GM21786 (cell line): ENCODE measurements around the gene MIPEP.

Source experiments
- ATAC-seq: cut with Tn5 transposase; IDR thresholded peaks from one replicate; pipeline ENCODE4 v1.9.1; 2021; ENCODE audit not compliant: unreplicated experiment

MIPEP gene

GRCh38 chr13:23811366-23812062 is 77.7 kb downstream of the MIPEP start:
- ATAC-seq: no peak

- no peak for ATAC-seq
These were observed 78.4 kb downstream of the MIPEP start for GRCh38 chr13:23810685-23811240.

- ATAC-seq: no peak
These were observed 80.4 kb downstream of the MIPEP start for GRCh38 chr13:23808803-23809202.

DNA sequence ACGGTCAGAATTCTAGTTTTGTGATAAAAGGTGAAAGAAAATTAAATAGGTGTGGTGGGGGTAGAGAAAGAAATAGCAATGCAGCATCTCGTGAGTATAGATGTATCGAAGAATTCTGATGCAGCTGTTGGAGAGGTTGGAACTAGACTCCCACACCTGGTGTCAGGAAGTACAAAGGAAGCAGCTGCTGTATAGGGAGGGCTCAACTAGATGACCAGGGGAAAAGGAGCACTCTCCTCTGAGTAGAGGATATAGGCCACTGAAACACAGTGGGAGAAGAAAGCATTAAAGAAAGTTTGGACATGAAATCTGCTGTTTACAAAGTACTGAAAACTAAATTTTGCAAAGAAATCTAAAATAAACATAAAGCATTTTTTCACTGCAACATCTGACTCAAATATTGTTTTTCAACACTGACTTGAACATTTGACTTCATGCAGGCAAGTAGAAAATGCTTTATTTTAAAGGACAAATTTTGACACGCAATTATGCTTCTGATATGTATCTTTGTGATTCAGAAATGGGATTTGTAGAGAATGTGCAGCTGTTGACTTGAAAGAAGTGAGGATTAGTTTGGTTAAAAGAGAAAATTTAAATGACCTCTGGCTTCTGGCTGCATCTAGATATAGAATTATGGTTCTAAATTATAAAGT is 82.2 kb downstream of the MIPEP start:
- peak; percentile 2 for ATAC-seq

- no peak for ATAC-seq
These were observed 83.4 kb downstream of the MIPEP start for GRCh38 chr13:23805821-23806220.

DNA sequence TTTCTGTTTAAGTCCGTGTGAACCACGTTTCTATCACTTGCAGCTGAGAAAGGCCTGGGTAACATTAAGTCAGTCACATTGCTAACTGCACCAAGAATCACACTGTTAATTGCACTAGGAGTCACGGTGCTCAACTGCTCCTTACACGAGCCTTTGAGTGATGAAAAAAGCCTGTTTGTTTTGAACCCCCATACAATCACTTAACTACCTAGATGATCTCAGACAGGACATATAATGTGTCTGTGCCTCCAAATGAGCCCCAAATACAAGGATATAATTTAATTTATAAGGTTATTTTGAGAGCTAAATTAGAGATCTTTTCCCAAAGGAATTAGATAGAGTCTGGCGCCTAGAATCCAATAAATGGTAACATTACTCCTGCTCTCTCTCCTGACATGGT is 84.1 kb downstream of the MIPEP start:
- ATAC-seq: no peak

- no peak for ATAC-seq
These were observed 85.0 kb downstream of the MIPEP start for GRCh38 chr13:23804166-23804565.

GRCh38 chr13:23801141-23801540 is 88.1 kb downstream of the MIPEP start:
- ATAC-seq: no peak

GRCh38 chr13:23799945-23800344 is 89.3 kb downstream of the MIPEP start:
- ATAC-seq: peak; percentile 92

DNA sequence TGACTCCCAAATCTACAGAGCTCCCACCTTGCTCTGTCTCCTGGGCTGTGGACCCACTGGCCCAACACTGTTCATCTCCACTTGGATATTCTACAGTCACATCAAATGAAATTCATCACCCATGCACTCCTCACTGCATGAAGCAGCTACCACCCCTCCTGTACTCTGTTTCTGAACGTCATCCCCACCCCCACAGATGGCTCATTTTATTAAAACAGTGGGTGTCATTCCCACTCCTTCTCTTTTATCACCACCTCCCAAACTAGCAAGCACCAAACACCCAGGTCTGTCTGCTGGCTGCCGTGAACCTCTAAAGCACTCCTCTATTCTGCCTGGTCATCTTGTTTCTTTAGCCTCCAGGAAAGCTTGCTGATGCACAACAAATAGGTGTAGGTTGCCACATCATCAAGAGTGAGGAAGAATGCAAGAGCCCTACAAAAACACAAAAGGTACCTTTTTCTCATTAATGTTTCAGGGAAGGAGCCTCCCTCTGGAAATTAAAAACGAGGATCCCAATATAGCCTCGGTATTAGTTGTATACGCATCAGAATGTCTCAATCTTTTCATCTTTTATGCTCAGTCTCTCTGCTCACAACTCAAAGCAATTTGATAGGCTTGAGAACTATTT is 91.8 kb downstream of the MIPEP start:
- ATAC-seq: no peak

DNA sequence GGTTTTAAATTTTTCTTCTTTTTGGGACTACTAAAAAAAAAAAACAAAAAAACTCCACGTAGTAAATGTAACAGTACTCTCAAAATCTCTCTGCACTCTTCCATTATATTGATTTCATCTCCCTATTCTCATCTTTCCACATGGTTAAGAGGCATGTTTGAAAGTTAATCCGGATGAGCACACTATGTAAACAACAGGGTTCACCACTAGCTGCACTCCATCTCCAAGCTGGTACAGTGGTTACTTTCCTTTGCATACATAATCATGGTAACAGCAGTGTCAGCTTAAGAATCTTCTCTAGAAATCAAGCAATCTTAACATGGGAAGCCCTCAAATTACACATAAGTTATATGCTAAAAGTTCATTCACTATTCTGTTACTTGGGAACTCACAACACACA is 92.6 kb downstream of the MIPEP start:
- no peak for ATAC-seq

- peak; percentile 66 for ATAC-seq
These were observed 94.7 kb downstream of the MIPEP start for GRCh38 chr13:23794267-23795161.

GRCh38 chr13:23793711-23794110 is 95.5 kb downstream of the MIPEP start:
- no peak for ATAC-seq

DNA sequence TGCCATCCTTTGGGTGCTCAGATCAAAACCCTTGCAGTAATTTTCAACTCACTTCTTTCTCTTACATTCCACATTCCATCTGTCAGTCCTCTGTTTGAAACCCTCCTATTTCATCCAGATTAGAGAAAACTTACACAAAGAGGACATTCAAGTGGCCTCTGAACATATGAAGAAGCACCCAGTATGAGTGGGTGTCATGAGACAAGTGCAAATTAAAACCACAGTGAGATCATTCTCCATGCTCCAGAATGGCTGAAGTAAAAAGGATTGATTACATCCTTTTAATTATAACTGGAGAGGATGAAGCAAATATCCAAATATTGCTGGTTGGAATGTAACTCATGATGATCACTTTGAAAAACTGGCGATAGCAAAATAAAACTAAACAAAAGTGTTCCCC is 96.5 kb downstream of the MIPEP start:
- ATAC-seq: no peak

- ATAC-seq: no peak
These were observed 98.5 kb downstream of the MIPEP start for GRCh38 chr13:23790577-23791170.

DNA sequence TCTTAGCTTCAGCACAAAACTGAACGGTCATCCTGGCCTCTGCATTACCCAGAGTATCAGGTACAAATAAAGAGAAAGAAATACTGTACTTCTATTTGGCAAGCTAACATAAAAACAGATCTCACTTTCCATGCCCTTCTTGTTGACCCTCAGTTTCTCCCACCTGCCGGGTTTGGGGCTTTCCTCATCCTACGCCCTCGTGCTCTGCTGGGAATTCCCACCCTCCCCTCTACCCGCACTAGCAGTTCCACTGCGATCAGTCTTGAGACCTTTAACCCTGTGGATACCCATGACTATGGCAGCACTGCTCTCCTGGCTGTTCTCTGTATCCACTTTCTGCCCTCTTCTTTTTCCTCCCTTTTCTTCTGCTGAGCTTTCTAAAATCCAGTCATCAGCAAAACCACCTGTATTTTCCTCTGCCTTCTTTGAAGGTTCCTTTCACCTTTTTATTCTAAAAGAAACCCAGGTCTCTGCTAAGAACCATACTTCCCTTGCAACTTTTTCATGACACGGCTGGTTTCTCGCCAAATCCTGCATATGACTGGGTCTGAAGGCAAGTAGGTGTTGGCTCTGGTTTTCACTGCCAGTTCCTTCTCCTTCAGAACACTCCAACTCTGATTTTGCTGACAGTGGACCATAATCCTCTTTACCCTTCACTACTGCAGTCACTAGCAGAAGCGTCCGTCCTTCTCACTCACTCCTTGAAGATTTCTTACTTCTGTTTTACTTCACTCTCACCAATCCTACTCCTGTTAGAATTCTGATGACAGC is 99.4 kb downstream of the MIPEP start:
- ATAC-seq: no peak

DNA sequence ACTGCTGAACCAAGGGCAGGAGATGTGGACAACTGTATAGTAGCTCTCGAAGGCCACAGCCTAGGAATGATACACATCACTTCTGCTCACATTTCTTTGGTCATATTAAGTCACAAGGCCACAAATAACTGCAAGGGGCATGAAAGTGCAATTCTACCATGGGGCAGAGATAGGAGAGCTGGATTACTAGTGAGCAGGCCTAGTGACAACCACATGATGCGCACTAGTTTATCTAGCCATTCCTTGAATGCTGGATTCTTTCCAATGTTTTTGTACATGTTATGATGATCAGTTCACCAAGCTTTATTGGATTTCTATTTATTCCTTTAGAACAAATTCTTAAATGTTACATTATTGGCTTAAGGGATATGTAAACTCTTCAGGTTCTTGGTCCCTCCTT is 100.7 kb downstream of the MIPEP start:
- no peak for ATAC-seq

- no peak for ATAC-seq
These were observed 101.7 kb downstream of the MIPEP start for GRCh38 chr13:23787464-23787863.

GRCh38 chr13:23786607-23787006 is 102.6 kb downstream of the MIPEP start:
- ATAC-seq: no peak

- ATAC-seq: no peak
These were observed 110.3 kb downstream of the MIPEP start for GRCh38 chr13:23778879-23779278.
